ENCODE measurements around the gene RNF213.
A peak's percentile ranks its signal among the peaks of the same experiment; 100 is the strongest.
"Not testable (repeated sequence)": the region's sequence is repeated elsewhere in the genome, so short reads cannot be mapped to it uniquely, and the experiment has no call there.

RNF213 gene

DNA sequence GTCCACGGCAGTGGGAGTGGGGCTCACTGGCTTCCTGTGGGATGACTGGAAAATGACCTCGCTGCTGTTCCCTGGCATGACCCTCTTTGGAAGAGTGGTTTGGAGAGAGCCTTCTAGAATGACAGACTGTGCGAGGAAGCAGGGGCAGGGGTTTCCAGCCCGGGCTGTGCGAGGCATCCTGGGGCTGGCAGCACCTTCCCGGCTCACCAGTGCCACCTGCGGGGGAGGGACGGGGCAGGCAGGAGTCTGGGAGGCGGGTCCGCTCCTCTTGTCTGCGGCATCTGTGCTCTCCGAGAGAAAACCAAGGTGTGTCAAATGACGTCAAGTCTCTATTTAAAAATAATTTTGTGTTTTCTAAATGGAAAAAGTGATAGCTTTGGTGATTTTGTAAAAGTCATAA, 7.8 kb upstream of the RNF213 start:
- DNase-seq (ENCODE audit: low read depth in 2 of 2) = peak; percentile 74 to 76

DNA sequence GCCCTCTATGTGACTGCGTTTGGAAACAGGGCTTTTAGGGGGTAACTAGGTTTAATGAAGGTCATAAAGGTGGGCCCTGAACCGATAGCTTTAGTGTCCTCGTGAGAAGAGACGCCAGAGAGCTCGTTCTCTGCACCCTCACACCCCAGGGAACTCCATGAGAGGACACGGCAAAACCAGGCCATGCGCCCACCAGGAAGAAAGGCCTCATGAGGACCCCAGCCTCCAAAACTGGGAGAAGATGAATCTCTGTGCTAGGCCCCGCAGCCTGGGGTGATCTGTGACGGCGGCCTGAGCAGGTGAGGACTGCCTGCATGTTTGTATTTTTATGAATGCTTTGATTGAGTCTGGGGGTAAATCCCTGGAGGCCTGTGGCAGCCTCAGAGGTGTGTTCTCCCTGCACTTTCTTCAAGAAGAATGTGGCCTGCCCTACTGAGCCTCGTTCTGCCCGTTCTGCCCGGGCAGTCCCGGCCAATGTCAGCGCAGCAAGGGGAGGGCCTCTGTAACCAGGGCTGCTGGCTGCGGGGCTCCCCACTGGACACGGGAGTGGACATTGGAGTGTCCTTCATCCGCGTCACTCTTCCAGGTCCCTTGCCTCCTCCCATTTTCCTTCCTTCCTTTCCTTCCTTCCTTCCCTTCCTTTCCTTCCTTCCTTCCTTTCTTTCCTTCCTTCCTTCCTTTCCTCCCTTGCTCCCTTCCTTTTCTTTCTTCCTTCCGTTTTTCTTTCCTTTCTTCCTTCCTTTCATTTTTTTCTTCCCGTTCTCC, 6.8 kb upstream of the RNF213 start:
- no peak for DNase-seq (ENCODE audit: low read depth in 2 of 2)

DNA sequence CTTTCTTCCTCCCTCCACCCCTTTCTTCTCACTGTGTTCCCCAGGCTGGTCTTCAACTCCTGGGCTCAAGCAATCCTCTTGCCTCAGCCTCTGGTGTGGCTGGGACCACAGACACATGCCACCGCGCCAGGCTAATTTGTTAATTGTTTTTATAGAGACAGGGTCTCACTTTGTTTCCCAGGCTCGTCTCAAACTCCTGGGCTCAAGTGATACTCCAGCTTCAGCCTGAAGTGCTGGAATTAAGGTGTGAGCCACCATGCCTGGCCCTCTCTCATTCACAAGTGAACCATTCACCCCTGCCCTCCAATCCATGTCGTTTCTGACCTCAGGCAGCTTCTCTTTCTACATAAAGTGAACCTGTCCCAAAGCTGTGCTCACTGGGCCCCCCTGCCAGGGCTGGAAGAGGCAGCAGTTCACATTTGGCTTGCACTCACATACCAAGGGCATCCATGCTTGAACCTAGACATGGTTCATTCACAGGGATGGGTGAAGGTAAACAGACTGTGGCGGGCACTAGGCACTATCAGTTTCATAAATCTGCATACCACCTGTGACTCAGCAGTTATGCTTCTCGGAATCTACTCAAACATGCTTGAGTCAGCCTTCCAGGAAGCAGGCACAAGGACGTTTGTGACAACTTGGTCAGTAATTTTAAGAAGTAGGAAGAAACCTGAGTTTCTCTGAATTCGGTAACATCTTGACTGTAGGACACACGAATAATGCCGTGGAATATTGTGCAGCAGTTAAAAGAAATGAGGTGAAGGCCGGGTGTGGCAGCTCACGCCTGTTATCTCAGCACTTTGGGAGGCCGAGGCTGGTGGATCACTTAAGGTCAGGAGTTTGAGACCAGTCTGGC, 6.0 kb upstream of the RNF213 start:
- peak in 1 of 2 donors; percentile 19 for DNase-seq (ENCODE audit: low read depth in 2 of 2)

DNA sequence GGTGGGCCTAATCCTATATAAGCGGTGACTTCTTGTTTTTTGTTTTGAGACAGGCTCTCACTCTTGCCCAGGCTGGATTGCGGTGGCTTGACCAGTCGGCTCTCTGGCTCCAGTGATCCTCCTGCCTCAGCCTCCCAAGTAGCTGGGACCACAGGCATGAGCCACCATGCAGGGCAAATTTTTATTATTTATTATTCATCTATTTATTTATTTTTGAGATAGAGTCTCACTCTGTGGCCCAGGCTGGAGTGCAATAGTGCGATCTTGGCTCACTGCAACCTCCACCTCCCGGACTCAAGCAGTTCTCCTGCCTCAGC, 4.7 kb upstream of the RNF213 start:
- DNase-seq (ENCODE audit: low read depth in 2 of 2) = no peak

DNA sequence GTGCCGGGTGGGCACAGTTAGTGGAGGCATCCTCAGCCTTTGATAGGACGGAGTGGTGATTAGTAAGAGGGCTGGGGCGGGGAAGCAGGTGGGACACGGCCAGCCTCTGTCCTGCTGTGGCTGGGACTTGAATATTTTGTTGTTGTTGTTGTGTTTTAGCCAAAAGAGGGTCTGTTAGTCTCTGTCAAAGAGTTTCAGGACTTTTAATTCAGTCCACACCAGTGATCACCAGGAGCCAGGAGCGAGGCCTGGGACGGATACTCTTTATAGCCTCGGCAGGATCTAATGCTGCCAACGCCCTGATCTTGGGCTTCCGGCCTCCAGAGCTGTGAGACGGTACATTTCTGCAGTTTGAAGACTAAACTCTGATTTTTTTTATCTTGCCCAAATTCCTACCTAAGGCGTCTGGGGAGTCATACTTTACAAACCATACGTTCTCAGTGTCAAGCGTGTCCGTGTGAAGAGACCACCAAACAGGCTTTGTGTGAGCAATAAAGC, 2.9 kb upstream of the RNF213 start:
- no peak for DNase-seq (ENCODE audit: low read depth in 2 of 2)

DNA sequence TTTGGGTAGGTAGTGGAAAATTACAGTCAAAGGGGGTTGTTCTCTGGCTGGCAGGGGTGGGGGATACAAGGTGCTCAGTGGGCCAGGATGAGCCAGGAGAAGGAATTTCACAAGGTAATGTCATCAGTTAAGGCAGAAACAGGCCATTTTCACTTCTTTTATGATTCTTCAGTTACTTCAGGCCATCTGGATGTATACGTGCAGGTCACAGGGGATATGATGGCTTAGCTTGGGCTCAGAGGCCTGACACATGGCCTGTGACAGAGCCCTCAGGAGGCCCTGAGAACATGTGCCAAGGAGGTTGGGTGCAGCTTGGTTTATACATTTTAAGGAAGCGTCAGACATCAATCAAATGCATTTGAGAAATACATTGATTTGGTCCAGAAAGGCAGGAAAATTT, 2.4 kb upstream of the RNF213 start:
- not testable (repeated sequence) for DNase-seq (ENCODE audit: low read depth in 2 of 2)

DNA sequence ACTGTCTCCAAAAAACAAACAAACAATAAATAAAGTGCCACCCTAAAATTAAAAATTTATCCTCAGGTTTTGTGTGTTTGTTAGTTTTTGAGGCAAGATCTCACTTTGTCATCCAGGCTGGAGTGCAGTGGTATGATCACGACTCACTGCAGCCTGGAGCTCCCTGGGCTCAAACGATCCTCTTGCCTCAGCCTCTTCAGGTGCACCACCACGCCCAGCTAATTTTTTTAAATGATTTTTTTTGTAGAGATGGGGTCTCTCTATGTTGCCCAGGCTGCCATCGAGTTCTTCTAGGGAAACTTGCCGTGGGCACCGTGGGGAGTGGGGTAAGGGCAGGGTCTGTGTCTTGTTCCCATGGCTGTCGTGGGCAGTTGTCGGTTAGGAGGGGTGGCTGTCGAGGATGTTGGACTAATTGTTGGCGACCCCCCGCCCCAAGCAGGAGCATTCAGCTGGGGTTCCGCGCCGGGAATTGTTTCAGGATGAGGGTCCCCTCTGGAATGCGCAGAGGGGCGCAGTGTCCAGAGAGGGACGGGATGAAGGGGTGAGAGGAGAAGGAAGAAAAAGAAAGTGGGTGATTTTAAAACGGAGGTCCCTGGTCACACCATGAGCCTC, 1.1 kb upstream of the RNF213 start:
- no peak for DNase-seq (ENCODE audit: low read depth in 2 of 2)

DNA sequence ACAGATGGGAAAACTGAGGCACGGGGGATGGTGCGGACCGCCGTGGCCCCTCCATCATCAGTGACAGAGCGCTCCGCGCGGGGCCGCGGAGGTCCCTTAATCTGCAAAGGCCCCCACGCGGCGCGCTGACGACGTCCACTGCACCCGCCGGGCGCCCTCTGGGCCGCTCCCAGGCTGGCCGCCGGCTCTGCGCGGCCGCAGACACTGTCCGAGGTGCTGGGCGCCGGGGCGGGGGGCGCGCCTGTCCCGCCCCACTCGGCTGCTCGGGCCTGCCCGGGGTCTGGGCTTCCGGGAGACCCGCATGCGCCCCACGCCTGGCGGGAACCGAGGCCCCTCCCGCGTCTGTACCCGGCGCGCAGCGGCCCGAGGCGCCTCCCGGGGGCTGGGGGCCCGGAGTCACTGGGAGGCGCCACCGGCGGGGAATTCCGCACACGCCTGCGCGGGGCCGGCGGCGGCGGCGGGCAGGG, 550 bp upstream of the RNF213 start:
- peak; percentile 56 to 66 for DNase-seq (ENCODE audit: low read depth in 2 of 2)

DNA sequence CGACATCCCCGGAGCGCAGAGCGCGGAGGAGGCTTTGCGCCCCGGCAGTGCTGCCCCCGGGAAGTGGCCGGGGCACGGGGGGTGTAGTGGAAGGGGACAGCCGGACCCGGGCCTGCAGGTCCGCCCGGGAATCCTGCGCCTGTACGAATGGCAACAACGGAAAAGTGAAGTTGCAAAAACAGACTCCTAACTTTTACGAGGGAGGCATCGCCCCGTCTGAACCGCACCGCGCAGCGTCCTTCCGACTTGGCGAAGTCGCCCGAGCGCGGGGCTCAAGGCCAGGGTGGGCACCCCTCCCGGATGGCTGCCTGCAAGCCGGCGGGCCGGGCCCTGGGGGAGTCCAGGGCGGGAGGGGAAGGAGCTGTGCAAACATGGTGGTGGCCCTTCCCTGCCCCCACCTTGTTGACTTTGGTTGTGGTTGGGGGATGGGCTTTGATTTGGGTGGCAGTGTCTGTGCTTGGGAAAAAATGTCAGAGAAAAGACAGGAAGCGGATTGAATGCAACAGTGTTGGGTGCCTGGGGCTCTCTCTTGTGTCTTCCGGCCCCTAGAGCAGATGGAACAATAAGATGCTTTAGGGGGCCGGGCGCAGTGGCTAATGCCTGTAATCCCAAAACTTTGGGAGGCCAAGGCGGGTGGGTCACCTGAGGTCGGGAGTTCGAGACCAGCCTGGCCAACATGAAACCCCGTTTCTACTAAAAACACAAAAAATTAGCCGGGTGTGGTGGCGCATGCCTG, 675 bp downstream of the RNF213 start:
- DNase-seq (ENCODE audit: low read depth in 2 of 2) = peak in 1 of 2 donors; percentile 50

DNA sequence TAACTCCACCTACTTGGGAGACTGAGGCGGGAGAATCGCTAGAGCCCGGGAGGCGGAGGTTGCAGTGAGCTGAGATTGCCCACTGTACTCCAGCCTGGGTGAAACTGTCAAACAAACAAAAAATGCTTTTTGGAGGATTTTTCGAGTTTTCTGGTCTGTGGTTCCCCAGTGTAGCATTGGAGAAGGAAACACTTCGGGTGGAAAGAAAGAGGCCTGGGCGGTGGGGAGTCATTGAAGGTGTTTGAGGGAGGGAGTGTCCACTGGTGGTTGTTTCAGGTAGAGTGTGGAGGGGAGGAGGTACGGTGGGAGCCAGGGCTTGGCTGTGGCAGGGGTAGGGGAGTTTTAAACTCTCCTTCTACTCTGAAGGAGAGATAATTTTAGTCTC, 1.2 kb downstream of the RNF213 start:
- DNase-seq (ENCODE audit: low read depth in 2 of 2) = no peak

DNA sequence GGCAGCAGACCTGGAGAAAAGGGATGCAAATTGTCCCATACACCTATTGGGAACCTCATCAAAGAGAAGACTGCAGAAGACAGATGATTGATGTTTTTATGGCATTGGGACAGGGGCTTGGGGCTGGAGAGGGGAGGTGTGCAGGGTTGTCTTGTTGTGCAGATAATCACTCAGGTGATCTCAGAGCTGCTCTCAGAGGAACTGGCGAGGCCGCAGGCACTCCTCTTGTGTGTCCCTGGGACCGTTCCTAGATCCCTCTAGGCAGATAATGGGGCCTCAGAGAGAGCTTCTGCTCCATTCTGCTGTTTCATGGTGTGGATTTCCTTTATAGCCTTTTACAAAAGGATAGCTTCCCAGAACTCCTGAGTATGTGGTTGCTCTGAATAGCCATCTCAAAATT, 1.6 kb downstream of the RNF213 start:
- DNase-seq (ENCODE audit: low read depth in 2 of 2) = no peak

DNA sequence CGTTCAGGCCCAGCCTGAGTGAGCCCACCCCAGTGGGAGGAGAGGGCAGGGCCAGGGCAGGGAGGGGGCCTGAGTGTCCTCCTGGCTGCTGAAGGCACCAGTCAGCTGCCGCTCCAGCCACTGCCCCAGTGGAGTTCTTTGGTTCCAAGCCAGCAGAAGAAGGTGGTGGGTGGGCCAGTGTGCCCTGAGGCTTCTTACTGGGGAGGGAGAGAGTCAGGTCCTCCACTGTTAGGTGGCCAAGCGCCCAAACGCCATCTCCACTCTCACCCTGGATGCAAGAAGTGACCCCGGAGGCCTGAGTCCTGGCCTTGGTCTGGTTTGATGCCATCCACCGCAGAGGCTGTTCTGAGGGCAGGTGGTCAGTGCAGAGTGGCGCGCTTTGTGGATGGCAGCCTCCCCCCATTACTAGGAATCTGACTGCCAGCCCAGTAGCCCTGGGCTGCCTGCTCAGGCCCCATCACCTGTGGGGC, 2.2 kb downstream of the RNF213 start:
- no peak for DNase-seq (ENCODE audit: low read depth in 2 of 2)

DNA sequence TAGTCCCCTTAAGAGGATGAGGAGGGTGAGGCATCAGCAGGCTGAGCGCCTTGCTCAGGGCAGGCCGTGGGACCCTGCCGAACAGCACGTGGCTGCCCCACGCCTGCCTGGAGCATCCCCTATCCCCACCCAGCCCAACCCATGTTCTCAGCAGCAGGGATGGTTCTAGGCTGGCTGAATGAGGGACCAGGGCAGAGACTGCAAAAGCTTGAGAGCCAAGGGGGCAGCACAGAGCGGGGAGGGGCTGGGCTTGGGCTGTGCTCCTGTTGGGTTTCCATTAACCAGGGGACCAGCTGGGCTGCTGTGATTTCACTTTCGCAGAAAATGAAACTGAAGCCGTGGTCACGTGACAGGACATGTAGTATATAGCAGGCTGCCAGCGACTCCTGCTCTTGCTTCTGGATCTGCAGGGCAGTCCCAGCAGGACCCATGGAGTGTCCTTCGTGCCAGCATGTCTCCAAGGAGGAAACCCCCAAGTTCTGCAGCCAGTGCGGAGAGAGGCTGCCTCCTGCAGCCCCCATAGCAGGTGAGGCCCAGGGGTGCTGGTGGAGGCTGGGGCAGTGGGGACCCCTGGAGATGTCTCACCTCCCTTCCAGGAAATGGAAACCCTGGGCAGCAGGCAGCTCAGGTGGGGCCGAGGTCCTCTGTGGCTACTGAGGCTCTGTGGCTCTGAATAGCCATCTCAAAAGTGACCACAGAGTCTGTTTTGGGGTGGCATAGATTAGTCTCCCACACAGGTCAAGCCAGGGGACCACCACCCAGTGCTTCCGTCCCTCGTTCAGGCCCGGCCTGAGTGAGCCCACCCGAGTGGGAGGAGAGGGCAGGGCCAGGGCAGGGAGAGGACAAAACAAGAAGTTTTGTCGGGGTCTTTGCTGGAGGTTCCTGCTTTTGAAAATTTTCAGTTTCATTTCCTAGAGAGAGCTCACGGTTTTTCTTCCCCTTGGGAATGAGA, 2.9 kb downstream of the RNF213 start:
- peak; percentile 66 to 79 for DNase-seq (ENCODE audit: low read depth in 2 of 2)

DNA sequence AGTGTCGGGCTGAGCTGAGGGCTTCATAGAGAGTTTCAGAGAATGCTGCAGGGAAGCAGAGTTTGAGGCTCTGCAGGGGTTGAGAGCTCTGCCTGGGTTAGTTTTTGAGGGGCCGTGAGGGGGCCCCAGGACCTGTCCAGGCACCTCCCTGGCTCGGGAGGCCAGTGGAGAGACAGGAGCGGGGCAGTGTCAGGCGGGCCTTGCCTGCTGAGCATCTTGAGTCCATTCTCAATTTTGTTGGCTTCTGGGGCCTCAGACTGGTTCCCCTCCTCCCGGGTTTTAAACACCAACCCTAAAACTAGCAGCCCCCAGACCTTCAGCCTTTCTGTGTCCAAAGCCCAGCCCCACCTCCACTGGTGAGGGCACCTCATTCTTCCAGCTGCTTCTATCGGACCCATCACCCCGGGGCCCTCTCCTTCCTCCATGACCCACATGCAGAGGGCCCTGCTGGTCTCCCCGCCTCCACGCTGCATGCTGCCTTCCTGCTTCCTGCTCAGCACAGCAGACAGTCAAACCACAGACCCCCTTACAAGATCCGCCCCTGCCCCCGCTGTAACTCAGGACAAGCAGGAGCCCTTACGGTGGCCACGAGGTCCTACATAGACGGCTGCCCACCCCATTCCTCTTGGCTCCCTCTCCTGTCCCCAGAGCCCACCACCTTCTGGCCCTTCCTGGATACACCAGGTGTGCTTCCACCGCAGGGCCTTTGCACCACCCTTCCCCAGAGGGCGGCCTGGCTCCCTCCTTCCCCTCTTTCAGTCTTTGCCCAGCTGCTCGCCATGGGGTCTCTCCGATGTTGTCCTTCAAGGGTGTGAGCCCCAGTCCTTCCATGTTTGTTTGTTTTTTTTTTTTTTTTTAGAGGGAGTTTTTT, 3.8 kb downstream of the RNF213 start:
- peak in 1 of 2 donors; percentile 33 for DNase-seq (ENCODE audit: low read depth in 2 of 2)

DNA sequence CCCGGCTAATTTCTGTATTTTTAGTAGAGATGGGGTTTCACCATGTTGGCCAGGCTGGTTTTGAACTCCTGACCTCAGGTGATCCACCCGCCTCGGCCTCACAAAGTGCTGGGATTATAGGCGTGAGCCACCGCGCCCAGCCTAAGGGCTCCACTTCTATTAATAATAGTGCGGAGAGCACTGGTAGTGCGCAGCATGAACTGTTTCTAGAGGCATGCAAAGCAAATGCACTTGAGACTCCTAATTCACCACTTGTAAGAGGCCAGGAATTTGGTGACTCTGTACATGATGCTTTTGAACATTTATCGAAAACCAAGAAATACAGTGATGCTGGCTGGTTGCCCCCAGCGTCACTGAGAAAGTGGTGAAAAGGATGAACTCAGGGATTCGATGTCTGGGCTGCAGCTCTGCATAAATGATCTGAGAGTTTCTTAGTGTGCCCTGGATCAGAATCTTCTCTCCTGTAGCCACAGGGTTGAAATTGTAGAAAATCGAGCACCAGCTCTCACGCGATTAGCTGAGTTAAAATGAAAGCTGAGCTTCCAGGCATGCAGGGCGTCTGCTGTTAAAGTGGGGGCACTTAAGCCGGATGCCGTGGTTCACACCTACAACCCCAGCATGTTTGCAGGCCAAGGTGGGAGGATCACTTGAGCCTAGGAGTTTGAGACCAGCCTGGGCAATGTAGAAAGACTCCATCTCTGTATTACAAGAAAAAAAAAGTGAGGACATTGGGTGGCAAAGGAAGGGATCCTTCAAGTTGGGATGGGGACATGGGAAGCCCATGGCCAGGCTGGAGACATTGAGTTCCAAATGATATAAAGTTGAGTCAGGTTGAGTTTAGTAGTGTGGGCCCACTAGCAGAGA, 4.8 kb downstream of the RNF213 start:
- DNase-seq (ENCODE audit: low read depth in 2 of 2) = peak in 1 of 2 donors; percentile 38

DNA sequence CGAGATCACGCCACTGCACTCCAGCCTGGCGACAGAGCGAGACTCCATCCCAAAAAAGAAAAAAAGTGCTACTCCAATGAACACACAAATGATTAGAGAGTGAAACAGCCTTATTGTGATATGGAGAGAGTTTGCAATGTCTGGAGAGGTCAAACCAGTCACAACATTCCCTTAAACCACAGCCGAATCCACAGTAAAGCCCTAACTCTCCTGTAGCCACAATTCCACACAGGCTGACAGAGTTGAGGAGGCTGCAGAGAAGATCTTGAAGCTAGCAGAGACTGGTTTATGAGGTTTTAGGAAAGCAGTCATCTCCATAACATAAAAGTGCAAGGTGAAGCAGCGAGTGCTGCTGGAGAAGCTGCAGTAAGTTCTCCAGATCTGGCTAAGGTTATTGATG, 6.7 kb downstream of the RNF213 start:
- no peak for DNase-seq (ENCODE audit: low read depth in 2 of 2)

DNA sequence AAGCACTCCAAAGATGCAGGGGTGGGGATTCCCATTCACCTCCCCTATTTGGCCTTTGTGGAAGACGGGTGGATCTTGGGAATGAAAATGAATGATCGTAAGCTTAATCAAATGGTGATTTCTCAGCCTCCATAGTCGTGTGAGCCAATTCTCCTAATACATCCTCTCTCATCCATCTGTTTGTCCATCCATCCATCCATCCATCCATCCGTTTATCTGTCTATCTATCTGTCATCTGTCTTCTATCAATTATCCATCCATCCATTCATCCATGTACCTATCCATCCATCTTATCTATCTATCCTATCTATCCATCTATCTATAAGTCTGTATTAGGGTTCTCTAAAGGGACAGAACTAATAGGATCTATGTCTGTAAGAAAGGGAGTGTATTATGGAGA, 7.8 kb downstream of the RNF213 start:
- no peak for DNase-seq (ENCODE audit: low read depth in 2 of 2)

DNA sequence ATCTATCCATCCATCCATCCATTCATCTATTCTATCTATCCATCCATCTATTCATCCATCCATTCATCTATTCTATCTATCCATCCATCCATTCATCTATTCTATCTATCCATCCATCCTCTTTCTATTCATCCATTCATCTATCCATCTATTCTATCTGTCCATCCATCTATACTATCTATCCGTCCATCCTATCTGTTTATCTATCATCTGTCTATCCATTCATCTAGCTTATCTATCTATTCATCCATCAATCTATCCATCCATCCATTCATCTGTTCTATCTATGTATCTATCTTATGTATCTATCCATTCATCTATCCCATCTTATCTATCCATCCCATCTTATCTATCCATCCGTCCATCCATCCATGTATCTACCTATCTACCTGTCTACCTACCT, 8.8 kb downstream of the RNF213 start:
- no peak for DNase-seq (ENCODE audit: low read depth in 2 of 2)

DNA sequence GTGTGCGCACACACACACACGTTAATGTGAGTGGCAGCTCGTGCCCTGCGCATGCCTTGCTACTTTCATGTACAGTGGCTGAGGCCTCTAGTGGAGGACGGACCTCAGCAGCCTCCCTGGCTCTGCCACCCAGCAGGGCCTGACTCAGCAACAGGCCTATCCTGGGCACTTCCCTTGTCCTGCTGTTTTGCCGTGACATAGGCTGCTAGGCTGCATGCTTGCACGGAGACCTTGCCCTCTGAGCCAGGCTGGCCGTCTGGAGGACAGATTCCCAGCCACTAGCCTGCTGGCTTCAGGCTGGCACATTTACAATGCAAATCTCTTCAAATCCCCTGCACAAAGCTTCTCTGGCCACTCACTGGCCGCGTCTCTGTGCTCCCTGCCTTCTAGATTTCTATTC, 9.5 kb downstream of the RNF213 start:
- DNase-seq (ENCODE audit: low read depth in 2 of 2) = no peak

Measured in stimulated activated CD8-positive, alpha-beta memory T cell treated with anti-CD3 and anti-CD28 coated beads, Interleukin-2, amount 100 ng/mL, for 1 hour (primary cell).